ENCODE data around the gene CABCOCO1. TPM values are rescaled to one million over a fixed set of nuclear protein-coding genes. Genes with fewer than 3 reads are reported as not detected.

CABCOCO1 gene
- total RNA-seq, 1 experiment from 2014 or later, result not detected

DNA sequence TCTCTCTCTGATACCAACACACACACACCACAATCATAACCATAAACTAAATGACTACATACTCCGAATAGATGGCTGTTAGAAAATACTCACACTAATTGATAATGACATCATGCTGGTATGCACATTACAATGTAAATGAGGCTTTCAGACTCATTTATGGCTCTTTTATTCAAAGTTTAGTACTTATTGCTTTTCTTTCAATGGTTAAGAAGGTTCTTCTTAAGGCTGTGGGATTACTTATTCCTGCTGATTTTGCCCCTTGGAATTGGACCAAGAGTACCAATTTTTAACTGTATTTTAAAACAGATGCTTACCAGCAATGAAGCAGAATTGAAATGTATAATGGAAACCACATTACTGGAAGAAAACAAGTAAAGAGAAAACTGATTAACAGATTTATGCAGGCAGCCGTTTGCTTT is 20.6 kb upstream of the CABCOCO1 start:
- RAD21 ChIA-PET (ENCODE audit: low non-redundant PET in 1 of 2, low total read pairs in 2 of 2, uncharacterized antibody in 2 of 2, unreplicated experiment in 2 of 2), result no interaction called here
- no peak overlapping the region for H2AFZ ChIP-seq (ENCODE audit: low read depth, low read length, poor library complexity, severe bottlenecking)
- H3K9ac ChIP-seq (ENCODE audit: low read length), result no peak overlapping the region
- H3K27ac ChIP-seq (ENCODE audit: low read depth, low read length), result no peak overlapping the region
- ATAC-seq, result no peak
- H3K9me3 ChIP-seq (ENCODE audit: control insufficient read depth in 1 of 2, insufficient read depth in 1 of 2, low read depth in 1 of 2, low read length in 2 of 2), result no peaks in the 10 kb centered on the region
- H3K27me3 ChIP-seq (ENCODE audit: insufficient read depth, low read length), result no peaks in the 10 kb centered on the region
- no peak overlapping the region for H3K4me2 ChIP-seq (ENCODE audit: low read length)
- no peaks in the 10 kb centered on the region for H3K79me2 ChIP-seq (ENCODE audit: insufficient read depth, low read length)
- TF ChIP-seq MAX (IDR thresholded peaks at IDR 0.05) (no peak), EZH2phosphoT487 (IDR thresholded peaks at IDR 0.05; ENCODE audit: borderline replicate concordance) (no peak), EGR1 (IDR thresholded peaks at IDR 0.05; ENCODE audit: low read depth) (no peak), FOSL1 (IDR thresholded peaks at IDR 0.05; ENCODE audit: low read depth) (no peak), SRF (IDR thresholded peaks at IDR 0.05; ENCODE audit: low read depth) (no peak), ELF1 (IDR thresholded peaks at IDR 0.05; ENCODE audit: borderline replicate concordance, low read depth) (no peak), SP1 (IDR thresholded peaks at IDR 0.05; ENCODE audit: low read depth) (no peak), ZFX (IDR thresholded peaks at IDR 0.05) (no peak), CBX3 (IDR thresholded peaks at IDR 0.05; ENCODE audit: low read depth) (no peak), RAD21 (IDR thresholded peaks at IDR 0.05; ENCODE audit: low read depth) (no peak)
- TF ChIP-seq, protein P1, sequence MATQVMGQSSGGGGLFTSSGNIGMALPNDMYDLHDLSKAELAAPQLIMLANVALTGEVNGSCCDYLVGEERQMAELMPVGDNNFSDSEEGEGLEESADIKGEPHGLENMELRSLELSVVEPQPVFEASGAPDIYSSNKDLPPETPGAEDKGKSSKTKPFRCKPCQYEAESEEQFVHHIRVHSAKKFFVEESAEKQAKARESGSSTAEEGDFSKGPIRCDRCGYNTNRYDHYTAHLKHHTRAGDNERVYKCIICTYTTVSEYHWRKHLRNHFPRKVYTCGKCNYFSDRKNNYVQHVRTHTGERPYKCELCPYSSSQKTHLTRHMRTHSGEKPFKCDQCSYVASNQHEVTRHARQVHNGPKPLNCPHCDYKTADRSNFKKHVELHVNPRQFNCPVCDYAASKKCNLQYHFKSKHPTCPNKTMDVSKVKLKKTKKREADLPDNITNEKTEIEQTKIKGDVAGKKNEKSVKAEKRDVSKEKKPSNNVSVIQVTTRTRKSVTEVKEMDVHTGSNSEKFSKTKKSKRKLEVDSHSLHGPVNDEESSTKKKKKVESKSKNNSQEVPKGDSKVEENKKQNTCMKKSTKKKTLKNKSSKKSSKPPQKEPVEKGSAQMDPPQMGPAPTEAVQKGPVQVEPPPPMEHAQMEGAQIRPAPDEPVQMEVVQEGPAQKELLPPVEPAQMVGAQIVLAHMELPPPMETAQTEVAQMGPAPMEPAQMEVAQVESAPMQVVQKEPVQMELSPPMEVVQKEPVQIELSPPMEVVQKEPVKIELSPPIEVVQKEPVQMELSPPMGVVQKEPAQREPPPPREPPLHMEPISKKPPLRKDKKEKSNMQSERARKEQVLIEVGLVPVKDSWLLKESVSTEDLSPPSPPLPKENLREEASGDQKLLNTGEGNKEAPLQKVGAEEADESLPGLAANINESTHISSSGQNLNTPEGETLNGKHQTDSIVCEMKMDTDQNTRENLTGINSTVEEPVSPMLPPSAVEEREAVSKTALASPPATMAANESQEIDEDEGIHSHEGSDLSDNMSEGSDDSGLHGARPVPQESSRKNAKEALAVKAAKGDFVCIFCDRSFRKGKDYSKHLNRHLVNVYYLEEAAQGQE (IDR thresholded peaks at IDR 0.05; ENCODE audit: low read depth), result no peak
- TF ChIP-seq, protein P2, sequence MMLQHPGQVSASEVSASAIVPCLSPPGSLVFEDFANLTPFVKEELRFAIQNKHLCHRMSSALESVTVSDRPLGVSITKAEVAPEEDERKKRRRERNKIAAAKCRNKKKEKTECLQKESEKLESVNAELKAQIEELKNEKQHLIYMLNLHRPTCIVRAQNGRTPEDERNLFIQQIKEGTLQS (IDR thresholded peaks at IDR 0.05), result no peak
- no peaks in the 10 kb centered on the region for H3K9me2 ChIP-seq (ENCODE audit: insufficient read depth)
- H3K36me3 ChIP-seq (ENCODE audit: control insufficient read depth in 1 of 2, insufficient read depth in 2 of 2, low read length in 2 of 2), result no peaks in the 10 kb centered on the region
- POLR2A ChIA-PET, result no interaction called here
- CTCF ChIA-PET, result no interaction called here
- no peak for DNase-seq (ENCODE audit: low read depth, low spot score)
- no peak overlapping the region for H3K4me3 ChIP-seq (replicated peaks in 1 of 2; ENCODE audit: low read depth in 1 of 2, low read length in 2 of 2)
- H3K4me1 ChIP-seq (ENCODE audit: control insufficient read depth in 1 of 2, insufficient read depth in 2 of 2, low read length in 2 of 2), result no peaks in the 10 kb centered on the region
- BruUV-seq (replicated peaks), result no TSS peak
- H4K20me1 ChIP-seq (ENCODE audit: insufficient read depth), result no peaks in the 10 kb centered on the region
- intact Hi-C loops (cut with micrococcal nuclease), result no loop called here

Data from HCT116 (cell line).